ENCODE data around the gene ITIH3. TPM values are rescaled to one million over a fixed set of nuclear protein-coding genes. Genes with fewer than 3 reads are reported as not detected.

Gene ITIH3
- total RNA-seq, 1 experiment from 2014 or later: 0.67 TPM

DNA sequence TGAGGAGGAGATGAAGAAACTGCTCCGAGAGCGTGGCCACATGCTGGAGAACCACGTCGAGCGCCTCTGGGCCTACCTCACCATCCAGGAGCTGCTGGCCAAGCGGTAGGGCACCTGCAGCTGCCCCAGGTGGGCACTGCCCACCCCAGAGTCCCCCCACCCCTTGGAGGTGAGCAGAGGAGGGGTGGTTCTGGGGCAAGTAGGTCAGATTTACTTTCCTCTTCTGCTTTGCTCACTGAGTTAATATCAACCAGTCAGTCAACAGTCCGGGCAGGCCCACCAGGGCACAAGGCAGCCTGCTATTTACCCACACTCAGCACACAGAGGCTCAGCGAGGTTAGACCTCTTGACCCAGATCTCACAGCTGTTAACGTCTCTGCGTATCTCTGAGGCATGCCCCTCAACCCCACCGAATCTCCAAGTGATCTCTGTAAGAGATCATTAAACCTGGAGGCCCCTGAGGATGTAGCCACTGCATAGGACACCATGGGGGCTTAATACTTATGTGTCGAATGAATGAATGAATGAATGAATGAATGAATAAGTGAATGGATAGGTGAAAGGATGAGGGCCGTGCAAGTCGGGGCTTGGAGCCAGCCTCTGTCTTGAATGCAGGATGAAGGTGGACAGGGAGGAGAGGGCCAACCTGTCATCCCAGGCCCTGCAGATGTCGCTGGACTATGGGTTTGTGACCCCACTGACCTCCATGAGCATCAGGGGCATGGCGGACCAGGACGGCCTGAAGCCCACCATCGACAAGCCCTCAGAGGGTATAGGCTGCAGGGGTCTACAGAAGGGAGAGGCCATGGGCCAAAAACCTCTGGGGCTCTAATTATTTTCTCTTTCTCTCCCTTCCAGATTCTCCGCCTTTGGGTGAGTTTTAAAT is 8.0 kb upstream of the ITIH3 start:
- Histone ChIP-seq H3K9me3 (ENCODE audit: control insufficient read depth, insufficient read depth, low read depth, low read length) (no peaks in the 10 kb centered on the region), H3K27ac (ENCODE audit: low read length) (no peak overlapping the region), H3K4me1 (ENCODE audit: control insufficient read depth, insufficient read depth, low read length) (no peaks in the 10 kb centered on the region), H3K4me3 (ENCODE audit: low read depth in 2 of 2, low read length in 2 of 2) (no peak overlapping the region), H3K27me3 (ENCODE audit: control insufficient read depth, insufficient read depth, low read length) (no peaks in the 10 kb centered on the region; the same call in 1 of the 2 replicates), H3K36me3 (ENCODE audit: control insufficient read depth, insufficient read depth, low read length) (no peaks in the 10 kb centered on the region)
- in situ Hi-C loops (cut with HindIII; ENCODE audit: low pct_unique_long_range_greater_than_20kb, low sequenced_read_pairs) (no loop called here), intact Hi-C loops (cut with micrococcal nuclease; ENCODE audit: unreplicated experiment) (no loop called here)
- ATAC-seq (no peak), DNase-seq (ENCODE audit: low read depth, low spot score) (no peak)
- ChIA-PET POLR2A (interaction anchor here (0.5 kb wide), 1 partner anchor 13 kb away, joined by 14 read pairs; no protein-coding TSS in a partner anchor), CTCF (no interaction called here)
- TF ChIP-seq, protein P1, sequence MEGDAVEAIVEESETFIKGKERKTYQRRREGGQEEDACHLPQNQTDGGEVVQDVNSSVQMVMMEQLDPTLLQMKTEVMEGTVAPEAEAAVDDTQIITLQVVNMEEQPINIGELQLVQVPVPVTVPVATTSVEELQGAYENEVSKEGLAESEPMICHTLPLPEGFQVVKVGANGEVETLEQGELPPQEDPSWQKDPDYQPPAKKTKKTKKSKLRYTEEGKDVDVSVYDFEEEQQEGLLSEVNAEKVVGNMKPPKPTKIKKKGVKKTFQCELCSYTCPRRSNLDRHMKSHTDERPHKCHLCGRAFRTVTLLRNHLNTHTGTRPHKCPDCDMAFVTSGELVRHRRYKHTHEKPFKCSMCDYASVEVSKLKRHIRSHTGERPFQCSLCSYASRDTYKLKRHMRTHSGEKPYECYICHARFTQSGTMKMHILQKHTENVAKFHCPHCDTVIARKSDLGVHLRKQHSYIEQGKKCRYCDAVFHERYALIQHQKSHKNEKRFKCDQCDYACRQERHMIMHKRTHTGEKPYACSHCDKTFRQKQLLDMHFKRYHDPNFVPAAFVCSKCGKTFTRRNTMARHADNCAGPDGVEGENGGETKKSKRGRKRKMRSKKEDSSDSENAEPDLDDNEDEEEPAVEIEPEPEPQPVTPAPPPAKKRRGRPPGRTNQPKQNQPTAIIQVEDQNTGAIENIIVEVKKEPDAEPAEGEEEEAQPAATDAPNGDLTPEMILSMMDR (IDR thresholded peaks at IDR 0.05): no peak
- TF ChIP-seq SIN3A (IDR thresholded peaks at IDR 0.05; ENCODE audit: borderline replicate concordance, insufficient read depth, low read depth, low read length): no peak
- no peak for TF ChIP-seq POLR2AphosphoS5 (IDR thresholded peaks at IDR 0.05; ENCODE audit: low read depth, low read length)
- no peak for TF ChIP-seq TCF7L2 (IDR thresholded peaks at IDR 0.05; ENCODE audit: low read depth, low read length)
- BruUV-seq (replicated peaks): no TSS peak

GRCh38 chr3:52787246-52787645 is 7.3 kb upstream of the ITIH3 start:
- Histone ChIP-seq H3K36me3 (ENCODE audit: control insufficient read depth, insufficient read depth, low read length) (no peaks in the 10 kb centered on the region), H3K27ac (ENCODE audit: low read length) (no peak overlapping the region), H3K27me3 (ENCODE audit: control insufficient read depth, insufficient read depth, low read length) (no peaks in the 10 kb centered on the region; the same call in 1 of the 2 replicates), H3K9me3 (ENCODE audit: control insufficient read depth, insufficient read depth, low read depth, low read length) (no peaks in the 10 kb centered on the region), H3K4me3 (ENCODE audit: low read depth in 2 of 2, low read length in 2 of 2) (no peak overlapping the region), H3K4me1 (ENCODE audit: control insufficient read depth, insufficient read depth, low read length) (no peaks in the 10 kb centered on the region)
- DNase-seq (ENCODE audit: low read depth, low spot score) (no peak), ATAC-seq (no peak)
- intact Hi-C loops (cut with micrococcal nuclease; ENCODE audit: unreplicated experiment) (no loop called here), in situ Hi-C loops (cut with HindIII; ENCODE audit: low pct_unique_long_range_greater_than_20kb, low sequenced_read_pairs) (no loop called here)
- BruUV-seq (replicated peaks): no TSS peak
- TF ChIP-seq, protein P1 (IDR thresholded peaks at IDR 0.05): no peak
- no peak for TF ChIP-seq SIN3A (IDR thresholded peaks at IDR 0.05; ENCODE audit: borderline replicate concordance, insufficient read depth, low read depth, low read length)
- no peak for TF ChIP-seq POLR2AphosphoS5 (IDR thresholded peaks at IDR 0.05; ENCODE audit: low read depth, low read length)
- TF ChIP-seq, protein P2, sequence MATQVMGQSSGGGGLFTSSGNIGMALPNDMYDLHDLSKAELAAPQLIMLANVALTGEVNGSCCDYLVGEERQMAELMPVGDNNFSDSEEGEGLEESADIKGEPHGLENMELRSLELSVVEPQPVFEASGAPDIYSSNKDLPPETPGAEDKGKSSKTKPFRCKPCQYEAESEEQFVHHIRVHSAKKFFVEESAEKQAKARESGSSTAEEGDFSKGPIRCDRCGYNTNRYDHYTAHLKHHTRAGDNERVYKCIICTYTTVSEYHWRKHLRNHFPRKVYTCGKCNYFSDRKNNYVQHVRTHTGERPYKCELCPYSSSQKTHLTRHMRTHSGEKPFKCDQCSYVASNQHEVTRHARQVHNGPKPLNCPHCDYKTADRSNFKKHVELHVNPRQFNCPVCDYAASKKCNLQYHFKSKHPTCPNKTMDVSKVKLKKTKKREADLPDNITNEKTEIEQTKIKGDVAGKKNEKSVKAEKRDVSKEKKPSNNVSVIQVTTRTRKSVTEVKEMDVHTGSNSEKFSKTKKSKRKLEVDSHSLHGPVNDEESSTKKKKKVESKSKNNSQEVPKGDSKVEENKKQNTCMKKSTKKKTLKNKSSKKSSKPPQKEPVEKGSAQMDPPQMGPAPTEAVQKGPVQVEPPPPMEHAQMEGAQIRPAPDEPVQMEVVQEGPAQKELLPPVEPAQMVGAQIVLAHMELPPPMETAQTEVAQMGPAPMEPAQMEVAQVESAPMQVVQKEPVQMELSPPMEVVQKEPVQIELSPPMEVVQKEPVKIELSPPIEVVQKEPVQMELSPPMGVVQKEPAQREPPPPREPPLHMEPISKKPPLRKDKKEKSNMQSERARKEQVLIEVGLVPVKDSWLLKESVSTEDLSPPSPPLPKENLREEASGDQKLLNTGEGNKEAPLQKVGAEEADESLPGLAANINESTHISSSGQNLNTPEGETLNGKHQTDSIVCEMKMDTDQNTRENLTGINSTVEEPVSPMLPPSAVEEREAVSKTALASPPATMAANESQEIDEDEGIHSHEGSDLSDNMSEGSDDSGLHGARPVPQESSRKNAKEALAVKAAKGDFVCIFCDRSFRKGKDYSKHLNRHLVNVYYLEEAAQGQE (IDR thresholded peaks at IDR 0.05; ENCODE audit: insufficient read depth in 1 of 2, low read depth in 2 of 2, low read length in 1 of 2): no peak
- TF ChIP-seq TCF7L2 (IDR thresholded peaks at IDR 0.05; ENCODE audit: low read depth, low read length): no peak
- POLR2A ChIA-PET: interaction anchor here (0.5 kb wide), 1 partner anchor 14 kb away, joined by 14 read pairs; no protein-coding TSS in a partner anchor
- CTCF ChIA-PET: no interaction called here
